Measurements from ENCODE around the gene ACKR2. TPM values are rescaled to one million over a fixed set of nuclear protein-coding genes. Genes with fewer than 3 reads are reported as not detected.
"Not testable (repeated sequence)": the region's sequence is repeated elsewhere in the genome, so short reads cannot be mapped to it uniquely, and the experiment has no call there.

ACKR2 gene
- polyA plus RNA-seq, 1 donor: 0.49 TPM

DNA sequence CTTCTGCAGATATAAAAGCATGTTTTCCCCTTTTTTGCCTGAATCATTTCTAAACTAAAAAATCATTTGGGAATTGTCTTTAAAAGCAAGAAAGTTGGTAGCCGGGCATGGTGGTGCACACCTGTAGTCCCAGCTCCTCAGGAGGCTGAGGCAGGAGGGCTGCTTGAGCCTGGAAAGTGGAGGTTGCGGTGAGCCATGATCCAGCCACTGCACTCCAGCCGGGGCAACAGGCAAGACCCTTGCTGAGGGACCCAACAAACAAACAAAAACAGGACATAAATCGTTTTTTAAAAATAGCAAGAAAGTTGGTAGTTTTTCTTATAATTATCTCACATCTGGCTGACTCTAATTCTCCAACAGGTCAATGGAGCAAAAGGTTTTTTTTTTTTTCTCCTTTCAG, 7.5 kb upstream of the ACKR2 start:
- no peak for DNase-seq

DNA sequence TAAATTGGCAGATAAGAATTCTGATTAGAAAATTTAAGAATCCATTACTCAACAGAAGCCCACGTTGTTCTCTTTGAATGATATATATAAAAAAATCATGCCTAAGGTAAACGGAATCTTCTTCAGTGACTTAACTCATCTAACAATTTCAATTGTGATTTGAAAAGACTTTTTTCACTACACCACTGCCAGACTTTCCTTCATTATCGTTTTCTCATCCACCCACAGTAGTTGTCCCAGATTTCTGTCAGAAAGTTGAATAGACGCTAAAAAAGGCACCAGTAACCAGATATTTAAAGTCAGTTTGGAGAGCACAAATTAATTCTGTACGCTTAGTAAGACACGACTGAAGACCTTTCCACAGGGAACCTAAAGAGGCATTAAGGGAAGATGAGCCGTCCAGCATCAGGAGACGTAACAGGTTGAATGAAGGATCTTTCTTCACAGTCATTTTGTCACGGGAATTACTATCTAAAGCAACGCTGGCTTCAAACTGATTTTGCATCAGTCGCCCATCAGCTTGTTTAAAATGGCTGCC, 6.3 kb upstream of the ACKR2 start:
- DNase-seq: no peak

DNA sequence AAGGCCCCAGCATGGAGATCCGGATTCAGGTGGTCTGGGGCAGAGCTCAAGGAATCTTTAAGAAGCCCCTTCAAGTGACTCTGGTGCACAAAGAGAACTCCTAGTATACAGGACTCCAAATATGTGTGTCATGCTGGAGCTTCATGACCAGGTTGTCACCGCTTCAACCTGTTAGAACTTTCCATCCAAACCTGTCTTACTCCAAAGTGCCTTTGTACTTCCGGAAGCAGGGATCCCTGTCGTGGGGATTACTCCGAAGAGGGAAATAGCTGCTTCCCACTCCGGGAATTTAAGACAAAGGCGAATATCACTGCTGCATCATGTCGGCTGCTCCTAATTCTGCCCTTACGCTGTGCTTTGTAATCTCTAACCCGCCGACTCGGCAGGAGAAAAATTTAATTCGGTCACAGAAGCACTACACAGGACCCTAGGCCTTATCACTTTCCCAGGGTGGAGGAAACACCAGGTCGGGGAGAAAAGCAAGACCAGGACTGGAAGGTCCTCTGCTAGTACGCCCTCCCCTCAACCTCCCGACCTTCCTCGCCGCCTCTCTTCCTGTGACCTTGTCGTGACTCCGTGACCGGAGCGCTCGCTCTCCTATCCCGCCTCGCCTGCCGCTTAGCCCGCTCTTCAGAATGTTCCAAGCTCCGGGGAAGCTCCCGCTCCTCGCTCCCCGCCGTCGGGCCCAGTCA, 5.7 kb upstream of the ACKR2 start:
- DNase-seq: no peak

DNA sequence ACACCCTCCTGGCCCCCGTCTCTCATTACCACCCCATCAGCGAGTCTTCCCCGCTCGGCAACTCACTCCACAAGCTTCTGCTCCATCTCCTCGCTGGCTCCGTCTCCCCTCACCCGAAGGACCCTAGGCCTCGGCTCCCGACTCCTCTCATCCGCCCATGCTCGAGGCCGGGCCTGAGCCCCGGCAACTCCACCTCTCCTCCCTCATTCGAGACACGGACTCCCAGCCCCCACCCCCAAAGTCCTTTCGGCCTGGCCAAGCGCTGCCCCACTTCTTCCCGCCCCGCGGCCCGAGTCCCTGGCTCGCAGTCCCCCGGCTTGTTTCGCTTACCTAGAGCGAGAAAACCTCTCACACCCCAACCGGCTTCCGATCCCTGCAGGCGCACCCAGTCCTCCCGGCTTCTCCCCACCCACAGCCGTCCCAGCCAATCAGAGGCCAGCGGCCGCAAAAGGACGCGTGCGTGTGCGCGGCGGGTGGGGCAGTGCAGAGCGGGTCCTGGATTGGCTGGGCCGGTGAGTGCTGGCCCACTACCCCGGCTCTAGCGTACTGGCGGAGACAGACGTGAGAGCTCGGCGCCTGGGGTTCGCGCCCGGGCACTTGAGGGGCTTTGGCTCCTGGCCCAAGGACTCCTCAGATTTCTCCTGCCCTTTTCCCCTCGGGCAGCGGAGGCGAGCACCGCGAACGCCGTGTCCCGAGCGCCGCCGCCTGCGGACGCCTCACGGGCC, 5.0 kb upstream of the ACKR2 start, which contains the start of gene HIGD1A:
Gene HIGD1A (minus strand): TSS at position 385 of the 725 bp plus-strand sequence. CDS start 10,237 bp downstream, outside the sequence.
- peak; percentile 95 for DNase-seq

DNA sequence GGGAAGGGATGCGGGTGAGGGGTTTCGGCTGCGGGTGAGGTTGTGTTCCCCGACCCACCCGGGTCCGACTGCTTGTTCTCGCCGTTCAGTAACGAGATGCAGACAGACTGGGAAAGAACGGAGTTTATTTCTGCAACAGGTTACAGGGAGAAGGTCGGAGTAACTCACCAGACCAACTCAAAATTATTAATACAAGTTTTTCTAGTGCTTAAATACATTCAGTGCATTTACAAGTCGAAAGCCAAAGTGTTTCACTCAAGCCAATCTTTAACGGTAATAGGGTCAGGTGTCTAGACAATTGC, 4.5 kb upstream of the ACKR2 start:
- no peak for DNase-seq

DNA sequence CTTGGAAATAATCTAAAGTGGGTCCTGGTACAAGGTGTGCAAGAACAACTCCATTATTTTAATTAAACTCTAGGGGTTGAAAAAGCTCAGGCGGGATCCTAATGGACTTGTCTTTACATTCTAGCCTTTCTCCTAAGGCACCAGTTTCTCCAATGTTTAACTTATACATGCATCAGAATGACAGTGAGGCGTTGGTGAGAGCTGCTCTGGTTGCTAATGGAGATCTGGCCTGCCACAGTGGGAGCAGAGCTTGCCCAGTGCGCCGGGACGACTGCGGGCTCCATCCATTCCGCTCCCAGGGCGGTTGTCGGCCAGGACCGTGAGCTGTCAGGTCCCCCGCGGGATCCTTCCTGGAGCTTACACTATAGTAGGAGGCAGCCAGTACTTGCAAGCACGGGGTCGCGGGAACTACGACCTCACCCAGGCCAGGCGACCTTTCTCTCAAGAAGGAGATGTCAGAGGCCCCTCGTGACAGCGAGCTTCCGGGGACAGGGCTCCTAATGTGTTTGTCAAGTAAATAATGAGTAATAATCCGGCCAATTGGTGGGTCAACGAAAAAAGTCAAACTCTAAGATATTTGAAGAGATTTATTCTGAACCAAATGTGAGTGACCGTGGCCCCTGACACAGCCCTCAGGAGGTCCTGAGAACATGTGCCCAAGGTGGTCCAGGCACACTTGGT, 4.0 kb upstream of the ACKR2 start:
- no peak for DNase-seq

DNA sequence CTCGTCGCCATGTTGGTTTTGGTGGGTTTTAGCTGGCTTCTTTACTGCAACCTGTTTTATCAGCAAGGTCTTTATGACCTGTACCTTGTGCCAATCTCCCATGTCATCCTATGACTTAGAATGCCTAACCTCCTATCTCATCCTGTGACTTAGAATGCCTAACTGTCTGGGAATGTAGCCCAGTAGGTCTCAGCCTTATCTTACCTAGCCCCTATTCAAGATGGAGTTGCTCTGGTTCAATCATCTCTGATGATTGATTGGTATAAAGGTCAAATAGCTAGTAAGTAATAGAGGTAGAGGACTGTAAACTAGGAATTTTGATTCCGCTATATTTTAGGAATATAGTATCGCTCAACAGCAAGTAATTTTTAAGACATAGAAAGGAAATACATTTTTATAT, 1.3 kb upstream of the ACKR2 start:
- no peak for DNase-seq

DNA sequence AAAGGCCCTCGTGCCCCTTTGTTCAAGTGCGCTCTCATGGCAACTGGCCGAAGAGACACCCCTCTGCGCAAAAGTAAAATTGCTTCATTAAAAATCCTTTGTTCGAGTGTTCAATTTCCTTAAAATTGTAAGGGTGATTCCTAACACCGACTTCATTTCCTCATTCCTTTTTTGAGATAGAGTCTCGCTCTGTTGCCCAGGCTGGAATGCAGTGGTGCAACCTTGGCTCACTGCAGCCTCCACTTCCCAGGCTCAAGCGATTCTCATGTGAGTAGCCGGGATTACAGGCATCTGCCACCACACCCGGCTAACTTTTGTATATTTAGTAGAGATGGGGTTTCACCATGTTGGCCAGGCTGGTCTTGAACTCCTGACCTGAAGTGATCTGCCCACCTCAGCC, 1.5 kb downstream of the ACKR2 start:
- DNase-seq: not testable (repeated sequence)

DNA sequence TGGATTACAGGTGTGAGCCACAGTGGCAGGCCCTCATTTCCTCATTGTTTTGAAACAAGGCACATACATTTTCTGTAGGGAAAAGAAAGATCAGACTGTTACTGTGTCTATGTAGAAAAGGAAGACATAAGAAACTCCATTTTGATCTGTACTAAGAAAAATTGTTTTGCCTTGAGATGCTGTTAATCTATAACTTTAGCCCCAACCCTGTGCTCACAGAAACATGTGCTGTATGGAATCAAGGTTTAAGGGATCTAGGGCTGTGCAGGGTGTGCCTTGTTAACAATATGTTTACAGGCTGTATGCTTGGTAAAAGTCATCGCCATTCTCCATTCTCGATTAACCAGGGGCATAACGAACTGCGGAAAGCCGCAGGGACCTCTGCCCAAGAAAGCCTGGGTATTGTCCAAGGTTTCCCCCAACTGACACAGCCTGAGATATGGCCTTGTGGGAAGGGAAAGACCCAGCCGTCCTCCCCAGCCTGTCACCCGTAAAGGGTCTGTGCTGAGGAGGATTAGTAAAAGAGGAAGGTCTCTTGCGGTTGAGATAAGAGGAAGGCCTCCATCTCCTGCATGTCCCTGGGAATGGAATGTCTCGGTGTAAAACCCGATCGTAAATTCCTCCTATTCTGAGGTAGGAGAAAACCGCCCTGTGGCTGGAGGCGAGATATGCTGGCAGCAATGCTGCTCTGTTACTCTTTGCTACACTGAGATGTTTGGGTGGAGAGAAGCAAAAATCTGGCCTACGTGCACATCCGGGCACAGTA, 2.1 kb downstream of the ACKR2 start:
- not testable (repeated sequence) for DNase-seq

DNA sequence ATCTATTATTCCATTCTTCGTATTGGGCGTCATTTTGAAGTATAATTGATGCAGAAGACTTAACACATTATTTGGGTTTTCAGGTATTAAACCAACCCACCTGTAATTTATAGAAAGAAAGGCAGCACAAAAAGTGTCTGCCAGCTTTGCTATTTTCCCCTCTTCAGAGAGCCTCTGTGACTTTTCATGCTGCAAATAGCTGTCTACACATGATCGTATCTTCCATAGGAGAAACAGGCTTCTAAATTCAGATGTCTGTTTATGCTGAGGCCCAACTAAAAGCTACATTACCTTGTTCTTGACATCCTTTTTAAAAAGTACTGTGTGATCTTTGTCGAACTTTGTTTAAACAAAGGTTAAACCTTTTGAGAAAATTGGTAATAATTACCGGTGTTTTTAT, 5.0 kb downstream of the ACKR2 start:
- no peak for DNase-seq

DNA sequence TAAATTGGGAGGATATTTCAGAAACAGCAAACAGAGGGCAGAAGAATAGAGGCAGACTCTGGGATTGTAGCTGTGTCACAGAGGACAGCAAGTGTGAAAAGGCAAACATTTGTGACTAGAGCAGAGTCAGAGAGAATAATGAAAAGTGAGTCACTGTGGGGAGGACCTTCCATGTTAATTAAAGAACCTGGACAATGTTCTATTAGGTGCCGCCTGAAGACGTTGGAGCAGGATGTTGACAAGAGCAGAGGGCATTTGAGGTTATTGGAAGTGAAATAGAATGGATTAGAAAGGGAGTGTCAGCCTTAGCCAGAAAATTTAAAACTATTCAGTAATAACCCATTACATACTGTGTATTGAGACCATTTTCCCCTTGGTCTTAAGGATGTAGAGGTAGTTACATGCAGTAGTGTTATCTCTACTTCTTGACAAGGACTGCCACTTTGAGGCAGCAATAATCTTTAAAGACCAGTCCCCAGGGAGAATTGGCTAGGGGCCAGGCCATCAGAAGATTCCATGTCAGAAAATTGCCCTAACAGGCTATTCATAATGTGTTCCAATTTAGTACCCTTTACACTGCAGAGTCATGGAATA, 5.8 kb downstream of the ACKR2 start:
- no peak for DNase-seq

DNA sequence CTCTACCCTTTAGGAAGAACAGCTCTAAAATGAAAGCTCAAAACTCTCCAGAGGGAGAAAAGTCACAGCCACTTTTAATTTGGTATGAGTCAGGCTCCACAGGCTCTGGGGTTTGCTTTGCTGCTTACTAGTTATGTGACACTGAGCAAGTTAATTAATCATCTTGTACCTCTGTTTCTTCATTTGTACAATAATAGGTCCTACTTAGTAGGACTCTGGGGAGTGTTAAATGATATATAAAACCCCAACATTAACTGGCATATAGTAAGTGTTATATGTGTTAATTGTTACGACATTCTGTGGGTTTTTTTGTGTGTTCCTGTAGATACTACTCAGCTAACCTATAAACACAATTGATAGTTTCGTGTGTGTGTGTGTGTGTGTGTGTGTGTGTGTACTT, 6.6 kb downstream of the ACKR2 start:
- DNase-seq: no peak

DNA sequence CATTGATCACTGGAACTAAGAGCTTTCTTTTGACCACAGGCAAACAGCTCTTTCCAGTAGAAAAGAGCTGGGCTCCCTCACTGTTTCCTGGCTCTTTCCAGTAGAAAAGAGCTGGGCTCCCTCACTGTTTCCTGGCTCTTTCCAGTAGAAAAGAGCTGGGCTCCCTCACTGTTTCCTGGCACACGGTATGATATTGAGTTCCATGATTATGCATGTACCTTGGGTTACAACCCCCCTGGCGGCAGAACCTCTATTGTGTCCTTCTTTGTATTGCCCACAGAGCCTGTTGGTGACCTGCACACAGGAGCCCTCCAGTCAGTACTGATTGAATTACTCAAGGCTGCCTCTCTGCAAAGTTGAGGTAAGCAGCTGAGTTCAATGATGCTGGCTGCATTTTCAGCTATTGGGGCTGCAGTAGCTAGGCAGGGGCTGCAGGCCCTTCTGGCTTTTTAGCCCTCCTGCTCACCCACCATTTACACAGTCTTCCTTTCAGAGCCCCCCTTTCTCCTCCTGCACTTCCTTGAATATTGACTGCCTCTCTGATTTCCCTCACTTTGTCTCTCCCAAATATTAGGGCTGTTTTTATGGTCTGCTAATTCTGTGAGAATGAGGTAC, 10.2 kb downstream of the ACKR2 start:
- DNase-seq: no peak

DNA sequence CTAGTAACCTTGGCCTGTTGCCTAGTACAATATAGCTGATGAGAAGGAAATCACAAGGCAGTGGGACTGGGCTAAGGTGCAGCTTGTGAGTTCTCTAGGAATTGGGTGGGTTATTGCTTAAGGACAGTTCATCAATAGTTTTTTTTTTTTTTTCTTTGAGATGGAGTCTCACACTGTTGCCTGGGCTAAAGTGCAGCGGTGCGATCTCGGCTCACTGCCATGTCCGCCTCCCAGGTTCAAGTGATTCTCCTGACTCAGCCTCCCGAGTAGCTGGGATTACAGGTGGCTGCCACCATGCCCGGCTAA, 11.5 kb downstream of the ACKR2 start:
- no peak for DNase-seq

DNA sequence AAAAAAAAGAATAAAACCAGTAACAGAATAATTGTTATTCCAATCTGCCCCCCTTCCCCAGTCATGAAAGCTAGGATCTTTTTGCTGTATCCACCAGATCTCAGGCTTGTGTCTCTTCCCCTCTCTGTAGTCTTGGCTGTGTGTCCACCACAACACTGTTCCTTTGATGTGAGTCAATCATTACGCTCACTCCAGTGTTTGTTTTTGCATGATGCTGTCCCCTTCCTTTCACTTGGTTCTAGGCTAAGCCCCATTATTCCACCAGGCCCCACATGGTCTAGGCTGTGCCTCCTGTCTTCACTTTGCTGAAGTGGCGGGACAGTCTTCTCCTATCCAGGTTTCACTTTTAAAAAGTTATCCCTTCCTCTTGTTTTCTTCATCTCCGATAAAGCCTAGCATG, 13.6 kb downstream of the ACKR2 start:
- no peak for DNase-seq

DNA sequence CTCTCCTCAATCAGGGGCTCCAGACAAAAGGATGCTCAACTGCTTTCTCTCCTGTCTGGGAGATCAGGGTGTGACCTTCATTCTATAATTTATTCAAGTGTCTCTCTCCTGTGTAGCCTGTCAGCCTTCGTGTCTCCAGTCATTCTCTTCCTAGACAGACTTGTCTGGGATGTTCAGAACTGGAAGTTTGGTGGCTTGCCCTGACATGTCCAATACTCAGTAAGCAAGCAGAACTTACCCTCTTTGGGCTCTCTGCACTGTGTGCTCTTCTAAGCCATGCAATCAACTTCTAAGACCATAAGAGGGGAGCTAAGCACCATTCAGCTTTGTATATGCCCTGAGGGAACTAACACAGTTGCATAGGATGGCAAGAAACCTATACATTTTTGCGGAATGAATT, 14.1 kb downstream of the ACKR2 start:
- no peak for DNase-seq

DNA sequence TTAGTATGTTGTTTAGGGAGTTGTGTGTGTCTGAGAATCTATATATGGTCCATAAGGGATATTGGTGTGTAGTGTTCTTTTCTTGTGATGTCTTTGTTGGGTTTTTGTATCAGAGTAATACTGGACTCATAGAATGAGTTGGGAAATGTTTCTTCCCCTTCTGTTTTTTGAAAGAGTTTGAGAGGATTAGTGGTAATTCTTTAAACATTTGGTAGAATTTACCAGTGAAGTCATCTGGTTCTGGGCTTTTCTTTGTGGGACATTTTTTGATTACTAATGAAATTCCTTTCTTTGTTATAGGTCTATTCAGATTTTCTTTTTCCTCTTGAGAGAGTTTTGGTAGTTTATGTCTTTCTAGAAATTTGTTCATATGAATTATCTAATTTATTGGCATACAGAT, 16.9 kb downstream of the ACKR2 start:
- DNase-seq: no peak

DNA sequence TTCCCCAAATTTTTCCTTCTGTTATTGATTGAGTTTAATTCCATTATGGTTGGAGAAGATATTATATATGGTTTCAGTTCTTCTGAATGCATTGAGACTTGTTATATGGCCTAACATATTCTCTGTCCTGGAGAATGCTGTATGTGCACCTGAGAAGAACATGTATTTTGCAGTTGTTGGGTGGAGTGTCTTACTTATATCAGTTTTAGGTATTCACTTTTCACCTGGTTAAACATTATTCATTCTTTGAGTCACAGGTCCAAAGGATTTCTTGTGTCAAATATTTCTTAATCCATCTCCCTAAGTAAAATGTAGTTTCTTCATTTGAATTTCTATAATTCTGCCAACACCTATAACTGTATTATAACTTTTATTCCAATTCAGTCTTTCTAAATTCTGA, 17.8 kb downstream of the ACKR2 start:
- no peak for DNase-seq

DNA sequence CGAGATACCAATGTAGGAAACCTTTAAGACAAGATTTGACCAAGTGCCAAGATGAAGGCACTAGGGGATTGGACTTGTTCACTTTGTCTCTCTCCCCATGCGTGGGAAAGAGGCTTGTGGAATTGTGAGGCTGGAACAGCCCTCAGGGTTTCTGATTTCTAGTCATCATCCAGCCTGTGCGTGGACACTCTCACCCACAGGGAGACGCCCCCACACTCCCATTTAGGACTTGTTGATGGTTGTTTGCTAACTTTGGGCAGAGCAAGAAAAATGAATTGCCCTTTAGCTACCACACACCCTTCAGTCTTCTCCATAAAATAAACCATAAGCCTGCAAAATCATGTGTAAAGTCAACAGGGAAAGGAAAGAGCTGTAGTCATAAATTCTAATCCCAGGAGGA, 18.4 kb downstream of the ACKR2 start:
- no peak for DNase-seq

DNA sequence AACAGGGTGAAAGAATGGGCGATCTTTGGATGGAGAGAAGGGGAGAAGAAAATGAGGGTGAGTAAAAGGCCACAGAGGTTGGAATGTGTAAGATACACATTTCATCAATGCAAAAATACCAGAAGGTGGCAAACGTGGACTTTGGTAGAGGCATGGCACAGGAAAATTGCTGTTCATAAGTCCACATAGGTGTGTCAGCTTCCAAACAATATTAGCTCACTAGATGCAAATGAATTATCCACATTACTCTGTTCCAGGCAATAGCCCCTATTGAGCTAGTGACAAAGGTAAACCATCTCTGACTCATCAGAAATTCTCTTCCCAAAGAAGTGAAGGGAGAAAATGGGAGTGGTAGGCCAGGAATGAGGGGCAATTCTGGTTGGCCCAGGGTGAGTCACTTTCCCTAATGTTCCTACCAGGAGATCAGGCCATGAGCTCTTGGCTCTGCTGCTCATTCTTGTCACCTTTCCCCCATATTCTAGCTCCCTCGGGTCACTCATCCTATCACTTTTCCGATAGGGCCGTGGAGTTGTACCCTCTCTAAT, 19.9 kb downstream of the ACKR2 start:
- DNase-seq: no peak

DNA sequence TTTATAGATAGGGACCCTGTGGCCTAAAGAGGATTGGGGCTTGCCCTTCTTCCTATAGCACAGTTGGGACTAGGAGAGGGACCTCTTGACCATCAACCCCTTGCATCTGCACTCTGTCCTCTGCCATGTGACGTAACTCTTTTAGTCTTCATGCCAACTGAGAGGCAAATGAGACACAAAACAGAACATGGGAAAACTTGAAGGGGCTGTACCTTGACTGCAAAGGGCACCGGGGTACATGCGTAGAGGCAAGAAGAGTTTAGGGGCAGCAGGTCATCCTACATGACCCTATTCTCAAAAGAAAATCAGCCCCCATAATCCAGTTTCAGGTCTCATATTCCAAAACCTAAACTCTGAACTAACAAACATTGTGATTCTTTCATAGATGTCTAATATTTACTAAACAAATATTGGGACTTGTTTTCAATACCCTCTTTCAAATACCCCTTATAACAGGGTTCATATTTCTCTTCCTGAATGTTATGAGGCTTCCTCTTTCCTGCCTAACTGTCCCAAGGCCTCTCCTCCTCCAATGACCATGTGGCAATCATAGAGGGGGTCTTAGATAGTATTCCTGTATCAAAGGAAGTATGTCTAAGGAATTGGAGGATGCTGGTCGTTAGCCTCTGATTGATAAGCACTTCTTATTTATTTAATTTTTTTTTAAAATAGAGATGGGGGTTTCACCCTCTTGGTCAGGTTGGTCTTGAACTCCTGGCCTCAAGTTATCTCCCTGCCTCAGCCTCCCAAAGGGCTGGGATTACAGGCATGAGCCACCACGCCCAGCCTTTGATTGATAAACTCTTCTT, 20.6 kb downstream of the ACKR2 start:
- no peak for DNase-seq
